SIG-M5 (cell line): ENCODE measurements around the gene UROC1.

Experiments
- DNase-seq: peaks from one replicate; lab custom pipeline; 2025; lab: John Stamatoyannopoulos, UW

UROC1 gene

GRCh38 chr3:126440709-126440995 is 76.9 kb downstream of the UROC1 start:
- no peak for DNase-seq

- DNase-seq: no peak
Measured at GRCh38 chr3:126439968-126440708, 77.4 kb downstream of the UROC1 start.

DNA sequence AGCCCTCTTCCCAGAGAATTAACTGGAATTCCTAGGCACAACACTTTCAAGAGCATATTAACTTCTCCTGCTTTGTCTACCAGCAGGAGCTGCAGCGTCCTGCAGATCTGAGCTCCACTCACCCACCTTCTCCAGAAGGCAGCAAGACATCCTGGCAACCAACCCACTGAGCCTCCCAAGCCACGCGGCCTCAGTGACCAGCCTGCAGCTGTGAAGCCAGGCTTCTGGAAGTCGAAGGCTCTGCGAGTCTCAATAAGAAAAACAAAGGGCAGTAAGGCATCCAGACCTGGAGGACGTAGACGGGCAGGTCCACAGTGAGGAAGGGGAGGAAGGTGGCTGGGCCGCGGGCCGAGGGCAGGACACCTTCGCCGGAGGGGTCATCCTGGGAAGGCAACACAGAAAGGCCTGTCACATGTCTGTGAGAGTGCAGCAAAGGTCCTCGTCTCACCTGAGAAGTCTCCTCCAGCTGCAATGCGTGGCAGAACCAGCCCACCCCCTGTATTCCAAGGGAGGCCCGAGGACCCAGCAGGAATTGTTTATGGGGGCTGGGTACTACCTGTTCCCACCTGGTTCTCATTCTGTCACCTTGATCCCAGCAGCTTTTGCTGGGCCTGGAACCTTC is 78.1 kb downstream of the UROC1 start:
- no peak for DNase-seq

- no peak for DNase-seq
Measured at GRCh38 chr3:126438746-126439145, 78.8 kb downstream of the UROC1 start.

- no peak for DNase-seq
Measured at GRCh38 chr3:126438186-126438585, 79.4 kb downstream of the UROC1 start.

DNA sequence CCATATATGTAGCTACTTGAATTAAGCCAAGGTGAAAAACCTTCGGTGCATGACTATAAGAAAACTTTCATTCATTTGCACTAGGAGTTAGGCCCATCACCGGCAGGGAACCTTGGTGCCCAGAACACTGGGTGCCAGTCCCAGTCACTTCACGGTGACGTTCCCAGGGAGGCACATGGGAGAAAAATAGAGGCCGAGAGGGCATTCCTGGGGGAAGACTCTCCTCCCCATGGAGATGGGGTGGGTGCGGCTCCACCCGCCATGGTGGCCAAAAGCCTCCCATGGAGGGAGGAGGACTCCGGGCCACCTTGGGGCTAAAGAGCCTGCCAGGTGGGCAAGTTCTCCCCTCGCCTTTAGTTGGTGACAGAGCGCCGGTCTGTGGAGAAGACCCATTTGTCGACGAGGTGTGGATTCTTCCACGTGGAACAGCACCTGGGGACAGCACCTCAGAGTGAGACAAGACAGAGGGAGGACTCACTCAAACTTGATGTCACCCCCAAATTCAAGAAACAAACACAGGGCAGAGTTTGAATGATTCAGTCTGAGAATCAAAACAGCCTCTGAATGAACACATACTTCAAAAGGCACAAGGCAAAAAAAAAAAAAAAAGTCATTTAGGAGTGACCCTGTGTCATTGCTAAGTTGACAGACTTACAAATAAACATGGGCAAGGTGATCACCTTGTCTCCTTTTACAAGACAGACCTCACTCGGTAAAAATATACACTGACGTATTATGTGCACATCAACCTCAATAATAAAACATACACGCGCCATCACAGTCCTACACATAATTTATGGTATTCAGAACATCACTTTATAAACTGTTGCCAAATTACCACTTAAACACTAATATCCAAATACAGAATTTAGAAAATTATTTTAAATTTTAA is 80.5 kb downstream of the UROC1 start:
- DNase-seq: no peak

DNA sequence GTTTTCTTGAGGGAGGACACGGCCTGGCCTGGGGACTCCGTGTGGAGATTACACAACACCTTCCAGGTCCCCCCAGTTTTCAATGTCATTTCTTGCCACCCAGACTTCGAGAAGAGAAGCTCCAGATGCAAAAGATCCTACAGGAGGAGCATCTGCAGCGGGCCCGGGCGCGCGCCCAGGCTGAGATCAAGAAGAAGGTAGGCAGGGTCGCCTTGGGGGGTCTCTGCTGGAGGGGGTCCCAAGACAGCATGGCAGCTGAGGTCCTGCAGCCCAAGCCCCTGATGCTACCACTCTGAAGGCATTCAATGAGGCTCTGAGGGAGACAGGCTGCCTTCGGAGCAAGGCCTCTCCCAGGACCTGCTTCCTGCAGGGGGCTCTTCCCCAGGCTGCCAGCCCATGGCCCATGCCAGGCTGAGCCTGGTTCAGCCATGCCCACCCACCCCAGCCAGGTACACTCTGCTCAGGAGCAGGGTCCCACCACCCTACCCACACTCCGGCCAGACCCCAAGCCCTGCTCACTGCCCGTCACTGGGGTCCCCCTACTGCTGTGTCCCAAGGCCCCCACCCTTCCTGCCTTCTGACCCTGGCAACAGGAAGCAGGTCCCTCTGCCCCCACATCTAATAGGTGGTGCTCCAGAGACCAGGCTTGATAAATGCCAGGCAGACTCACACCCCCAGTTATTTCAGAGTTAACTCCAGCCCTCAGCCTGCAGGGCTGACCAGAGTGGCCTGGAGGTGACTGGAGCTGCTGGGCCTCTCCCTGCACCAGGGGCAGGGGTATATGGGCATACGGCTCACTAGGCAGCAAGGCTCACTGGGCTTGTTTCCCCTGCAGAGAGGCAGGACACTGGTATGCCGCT is 81.9 kb downstream of the UROC1 start:
- DNase-seq: no peak

- DNase-seq: no peak
Measured at GRCh38 chr3:126434931-126435411, 82.6 kb downstream of the UROC1 start.

DNA sequence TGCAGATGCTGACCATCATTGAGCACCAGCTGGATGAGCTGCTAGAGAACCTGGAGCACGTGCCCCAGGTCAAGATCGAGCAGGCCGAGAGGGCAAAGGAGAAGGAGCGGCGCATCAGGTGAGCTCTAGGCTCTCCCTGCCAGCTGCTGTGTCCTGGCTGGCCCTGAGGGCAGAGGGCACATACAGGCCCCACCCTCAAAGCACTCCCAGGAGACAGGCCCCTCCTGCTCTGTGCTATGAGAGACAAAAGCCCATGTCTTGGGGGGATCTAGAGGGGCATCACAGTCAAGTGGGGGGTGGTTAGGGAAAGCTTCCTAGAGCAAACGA is 83.3 kb downstream of the UROC1 start:
- no peak for DNase-seq

- no peak for DNase-seq
Measured at GRCh38 chr3:126433496-126434263, 83.9 kb downstream of the UROC1 start.

DNA sequence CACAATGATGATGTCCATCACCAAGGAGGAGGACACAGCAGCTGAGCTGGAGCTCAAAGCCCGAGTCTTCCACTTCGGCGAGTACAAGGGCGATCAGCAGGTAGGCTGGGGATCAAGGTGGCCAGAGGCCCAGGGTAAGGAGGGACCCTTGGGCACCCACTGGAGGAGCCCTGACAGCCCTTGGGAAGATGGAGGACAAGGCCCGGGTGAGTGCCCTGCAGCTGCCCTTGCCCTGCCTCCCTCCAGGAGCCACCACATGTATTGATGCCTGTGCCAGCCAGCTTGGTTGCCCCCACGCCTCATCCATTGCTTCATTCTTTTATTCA is 84.5 kb downstream of the UROC1 start:
- no peak for DNase-seq

DNA sequence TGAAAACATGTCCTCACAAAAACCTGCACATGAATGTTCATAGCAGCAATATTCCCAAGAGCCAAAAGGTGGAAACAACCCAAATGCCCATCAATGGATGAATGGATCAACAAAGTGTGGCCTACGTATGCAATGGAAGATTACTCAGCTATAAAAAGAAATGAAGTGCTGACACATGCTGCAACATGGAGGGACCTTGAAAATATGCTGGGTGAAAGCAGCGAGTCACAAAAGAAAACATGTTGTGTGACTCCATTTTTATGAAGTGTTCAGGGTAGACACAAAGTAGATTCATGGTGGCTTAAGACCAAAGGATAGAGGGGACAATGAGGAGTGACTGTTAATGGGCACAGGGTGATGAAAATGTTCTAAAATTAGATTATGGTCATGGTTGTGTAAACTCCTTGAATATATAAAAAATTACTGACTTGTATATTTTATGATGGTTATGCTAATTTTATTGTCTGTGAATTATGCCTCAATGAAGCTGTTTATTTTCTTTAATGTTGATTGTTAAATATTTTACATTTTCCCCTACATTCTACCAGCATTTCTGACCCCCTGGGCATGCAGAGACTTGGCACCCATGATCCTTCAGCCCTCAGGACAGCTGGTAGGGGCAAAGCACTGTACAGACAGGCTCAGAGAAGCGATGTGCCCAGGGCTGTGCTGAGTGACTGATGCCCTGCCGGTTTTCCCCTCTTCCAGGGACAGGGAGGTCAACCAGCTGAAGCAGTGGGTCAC is 85.0 kb downstream of the UROC1 start:
- DNase-seq: no peak
